Kidney (tissue), 14 donors: ENCODE results near the gene RPP38. TPM values are rescaled to one million over a fixed set of nuclear protein-coding genes. Genes with fewer than 3 reads are reported as not detected.
A peak's percentile ranks its signal among the peaks of the same experiment; 100 is the strongest.

ENCODE experiments used
- DNase-seq, 5 donors: peaks; one replicate each; pipeline ENCODE4 v3.0.0-alpha.2; 2013 to 2020
- FAIRE-seq: peaks from 2 replicates; lab custom pipeline; 2012; peaks lifted over from hg19 to GRCh38; lab: Jason Lieb, UNC
- H3K27ac ChIP-seq, 2 donors: one replicate each; pipeline ENCODE4 v1.7.0; 2013; ENCODE audit warnings: low read depth in 2 of 2, low read length in 2 of 2, inconsistent platforms in 1 of 2
- H3K27me3 ChIP-seq: one replicate; pipeline ENCODE4 v1.7.1; 2013; ENCODE audit warnings: low read length, inconsistent platforms; ENCODE audit not compliant: control insufficient read depth, insufficient read depth
- H3K36me3 ChIP-seq, 3 donors: one replicate each; pipeline versions ENCODE4 v1.7.0 to v1.7.1; 2013; ENCODE audit warnings: low read length in 3 of 3, control low read depth in 1 of 3, inconsistent platforms in 1 of 3; ENCODE audit not compliant: insufficient read depth in 3 of 3, control insufficient read depth in 2 of 3
- H3K4me1 ChIP-seq, 3 donors: one replicate each; pipeline versions ENCODE4 v1.7.0 to v1.7.1; 2013; ENCODE audit warnings: low read length in 3 of 3, inconsistent platforms in 1 of 3, low read depth in 1 of 3; ENCODE audit not compliant: control insufficient read depth in 2 of 3, insufficient read depth in 2 of 3
- H3K4me3 ChIP-seq, 3 donors: one replicate each; pipeline versions ENCODE4 v1.7.0 to v1.8.1; 2013; ENCODE audit warnings: low read length in 3 of 3, control low read depth in 1 of 3, inconsistent platforms in 1 of 3
- H3K9ac ChIP-seq, 3 donors: one replicate each; pipeline versions ENCODE4 v1.7.0 to v1.7.1; 2013; ENCODE audit warnings: low read length in 3 of 3, control low read depth in 1 of 3, inconsistent platforms in 1 of 3
- H3K9me3 ChIP-seq, 3 donors: one replicate each; pipeline versions ENCODE4 v1.7.0 to v1.7.1; 2013; ENCODE audit warnings: low read length in 3 of 3, control low read depth in 1 of 3, inconsistent platforms in 1 of 3; ENCODE audit not compliant: control insufficient read depth in 2 of 3, insufficient read depth in 1 of 3
- CTCF ChIP-seq: IDR thresholded peaks from 3 replicates; pipeline ENCODE4 v1.5.1; 2012; ENCODE audit warnings: mild to moderate bottlenecking, moderate library complexity, borderline replicate concordance; ENCODE audit not compliant: insufficient read depth; ENCODE audit errors: extremely low read depth
- intact Hi-C: fragments of 100-400 bp; cut with DNase I; formaldehyde crosslinking; loops from one replicate; pipeline ENCODE4 v1.11.1; 2022
- polyA plus RNA-seq: library from polyadenylated mRNA; stranded (reverse); fragments of 350-450 nt; fragmentation: Illumina TruSeq; extraction: RNeasy Lipid Tissue Mini Kit (QIAGEN cat#74804); gene quantifications from one replicate; pipeline ENCODE4 v1.2.3, GENCODE V29; 2014; ENCODE audit warnings: low read depth, low replicate concordance; ENCODE audit not compliant: insufficient read depth
- total RNA-seq: library from RNA; stranded (reverse); fragmentation: NEBNext Ultra II Directional; extraction: Animal tissue kit (Norgen Biotek cat#: 25700); gene quantifications from one replicate; pipeline ENCODE4 v1.2.1, GENCODE V29; 2021
- donor health status: control.
- donor health status: control.
- donor health status: control.
- donor health status: control.
- donor health status: control.
- donor health status: DM: yes; HTN: yes; CAD: no.
- donor health status: Normal renal cell carcinoma (clear cell type).

The RPP38 gene
- total and polyA plus RNA-seq, 2 donors from 2014 or later: 18.1 to 20.1 TPM

DNA sequence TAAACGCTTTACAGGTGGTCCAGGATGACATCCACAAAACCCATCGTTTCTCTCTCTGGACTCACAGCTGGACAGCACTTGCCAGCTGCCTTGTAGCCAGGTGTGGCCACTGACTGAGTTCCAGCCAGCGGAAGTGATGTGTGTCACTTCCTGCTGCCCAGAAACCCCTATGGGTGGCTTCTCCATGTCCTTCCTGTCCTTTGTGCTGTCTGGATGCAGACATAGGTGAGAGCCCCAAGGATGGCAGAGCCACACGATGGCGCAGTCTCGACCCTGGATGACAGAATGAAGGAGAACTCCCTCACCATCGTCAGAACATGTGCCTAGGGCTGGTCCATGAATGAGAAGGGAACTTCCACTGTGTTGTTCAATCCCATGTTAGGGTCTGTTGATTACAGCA is 49.2 kb downstream of the RPP38 start:
- FAIRE-seq: no peak
- no peak for TF ChIP-seq CTCF
- H3K4me1 ChIP-seq: no peaks in the 10 kb centered on the region

DNA sequence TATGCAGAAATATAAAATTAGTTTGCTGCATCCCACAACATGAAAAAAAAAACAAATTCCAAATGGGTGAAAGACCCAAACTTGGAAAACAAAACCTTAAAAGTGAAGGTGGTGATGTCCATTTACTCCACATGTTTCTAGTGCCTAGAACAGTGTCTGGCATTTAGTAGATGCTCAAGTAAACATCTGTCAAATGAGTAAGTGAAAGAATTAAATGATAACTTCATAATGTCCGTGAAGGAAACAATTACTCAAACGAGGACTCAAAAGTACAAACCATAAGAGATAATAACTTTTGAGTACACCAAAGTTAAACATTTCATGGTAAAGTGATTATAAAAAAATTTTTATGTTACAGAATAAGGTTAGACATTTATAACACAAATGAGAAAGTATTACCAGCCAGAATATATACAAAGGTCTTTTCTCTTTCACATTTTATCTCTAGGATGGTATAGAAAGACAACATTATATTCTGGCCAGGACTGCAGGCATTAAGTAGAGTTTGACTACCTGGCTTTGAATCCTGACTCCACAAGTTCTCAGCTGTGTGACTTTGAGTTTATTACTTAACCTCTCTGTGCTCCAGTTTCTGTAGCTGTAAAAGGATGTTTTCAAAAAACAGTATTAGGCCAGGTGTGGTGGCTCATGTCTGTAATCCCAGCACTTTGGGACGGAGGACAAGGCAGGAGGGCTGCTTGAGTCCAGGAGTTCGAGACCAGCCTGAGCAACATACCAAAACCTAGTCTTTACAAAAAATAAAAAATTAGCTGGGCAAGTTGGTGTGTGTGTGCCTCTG is 50.6 kb downstream of the RPP38 start:
- H3K4me1 ChIP-seq: no peaks in the 10 kb centered on the region
- no peak for DNase-seq
- no peaks in the 10 kb centered on the region for H3K27me3 ChIP-seq
- FAIRE-seq: no peak
- H3K9me3 ChIP-seq: peaks cover 0 to 6% (median 0%) of the 10 kb centered on the region in 3 donors
- no peaks in the 10 kb centered on the region for H3K36me3 ChIP-seq
- H3K9ac ChIP-seq: no peak overlapping the region
- intact Hi-C loops: no loop called here
- no peak overlapping the region for H3K4me3 ChIP-seq
- H3K27ac ChIP-seq: no peak overlapping the region
- TF ChIP-seq CTCF: no peak

More for the DNA sequence above, 49.2 kb downstream of the RPP38 start:
- Histone ChIP-seq H3K9ac (no peak overlapping the region), H3K9me3 (peaks cover 0 to 6% (median 0%) of the 10 kb centered on the region in 3 donors), H3K27ac (no peak overlapping the region), H3K36me3 (no peaks in the 10 kb centered on the region), H3K4me3 (no peak overlapping the region), H3K27me3 (no peaks in the 10 kb centered on the region)
- intact Hi-C loops: no loop called here
- no peak for DNase-seq

DNA sequence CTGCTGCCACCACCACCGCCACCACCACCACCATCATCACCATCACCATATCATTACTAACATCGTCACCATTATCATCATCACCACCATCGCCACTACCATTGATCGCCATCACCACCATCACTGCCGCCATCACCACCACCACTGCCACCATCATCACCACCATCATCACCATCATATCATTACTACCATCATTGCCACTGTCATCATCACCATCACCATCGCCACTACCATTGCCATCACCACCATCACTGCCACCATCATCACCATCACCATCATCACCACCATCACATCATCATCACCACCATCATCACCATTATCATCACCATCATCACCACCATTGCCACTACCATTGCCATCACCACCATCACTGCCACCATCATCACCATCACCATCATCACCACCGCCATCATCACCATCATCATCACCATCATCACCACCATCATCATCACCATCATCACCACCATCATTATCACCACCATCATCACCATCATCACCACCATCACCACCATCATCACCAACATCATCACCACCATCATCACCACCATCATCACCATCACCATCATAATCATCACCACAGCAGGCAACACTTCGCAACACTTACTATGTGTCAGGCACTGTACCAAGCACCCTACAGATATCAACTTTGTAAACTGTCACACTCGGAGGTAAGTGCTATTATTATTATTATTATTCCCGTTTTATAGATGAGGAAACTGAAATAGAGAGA is 52.1 kb downstream of the RPP38 start:
- Histone ChIP-seq H3K4me3 (peak overlapping the region in 1 of 3 donors; percentile 17), H3K36me3 (no peaks in the 10 kb centered on the region), H3K27ac (no peak overlapping the region), H3K4me1 (no peaks in the 10 kb centered on the region), H3K27me3 (no peaks in the 10 kb centered on the region), H3K9me3 (peaks cover 0 to 6% (median 0%) of the 10 kb centered on the region in 3 donors), H3K9ac (no peak overlapping the region)
- no peak for TF ChIP-seq CTCF
- FAIRE-seq (no peak), DNase-seq (no peak)
- intact Hi-C loops: no loop called here
